ENCODE data around the gene MYL7.

The MYL7 gene

DNA sequence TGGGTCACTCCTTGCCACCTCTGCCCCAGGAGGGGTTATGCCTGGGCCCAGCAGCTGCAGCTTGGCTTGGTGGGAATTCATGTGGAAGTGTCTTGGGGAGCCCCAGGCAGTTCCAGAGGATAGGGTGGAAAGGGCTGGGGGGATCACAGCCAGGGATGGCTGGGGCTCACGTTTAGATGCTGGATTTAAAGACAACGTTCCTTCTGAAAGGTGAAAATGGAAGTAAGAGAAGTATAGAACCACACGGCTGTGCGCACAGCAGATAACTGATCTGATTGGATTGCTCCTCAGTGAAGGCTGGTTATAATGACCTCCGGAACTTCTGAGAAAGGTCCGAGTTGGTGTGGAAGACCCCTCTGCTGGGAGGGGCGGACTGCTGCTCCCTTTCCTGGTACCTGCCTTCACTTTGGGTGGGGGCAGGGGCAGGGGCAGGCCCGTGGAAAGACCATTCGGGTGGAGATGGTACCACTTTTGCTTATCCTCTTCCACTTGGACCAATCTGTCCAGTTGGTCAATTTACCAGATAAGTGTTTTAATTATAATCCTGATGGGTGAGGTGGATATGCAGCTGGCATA is 7.9 kb upstream of the MYL7 start:
- H3K27ac Mint-ChIP-seq, result no peak overlapping the region
- H3K4me1 Mint-ChIP-seq, result peaks cover 44% of the 10 kb centered on the region
- TF ChIP-seq, protein P1, sequence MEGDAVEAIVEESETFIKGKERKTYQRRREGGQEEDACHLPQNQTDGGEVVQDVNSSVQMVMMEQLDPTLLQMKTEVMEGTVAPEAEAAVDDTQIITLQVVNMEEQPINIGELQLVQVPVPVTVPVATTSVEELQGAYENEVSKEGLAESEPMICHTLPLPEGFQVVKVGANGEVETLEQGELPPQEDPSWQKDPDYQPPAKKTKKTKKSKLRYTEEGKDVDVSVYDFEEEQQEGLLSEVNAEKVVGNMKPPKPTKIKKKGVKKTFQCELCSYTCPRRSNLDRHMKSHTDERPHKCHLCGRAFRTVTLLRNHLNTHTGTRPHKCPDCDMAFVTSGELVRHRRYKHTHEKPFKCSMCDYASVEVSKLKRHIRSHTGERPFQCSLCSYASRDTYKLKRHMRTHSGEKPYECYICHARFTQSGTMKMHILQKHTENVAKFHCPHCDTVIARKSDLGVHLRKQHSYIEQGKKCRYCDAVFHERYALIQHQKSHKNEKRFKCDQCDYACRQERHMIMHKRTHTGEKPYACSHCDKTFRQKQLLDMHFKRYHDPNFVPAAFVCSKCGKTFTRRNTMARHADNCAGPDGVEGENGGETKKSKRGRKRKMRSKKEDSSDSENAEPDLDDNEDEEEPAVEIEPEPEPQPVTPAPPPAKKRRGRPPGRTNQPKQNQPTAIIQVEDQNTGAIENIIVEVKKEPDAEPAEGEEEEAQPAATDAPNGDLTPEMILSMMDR (IDR thresholded peaks at IDR 0.05), result no peak
- H3K9me3 Mint-ChIP-seq, result no peaks in the 10 kb centered on the region
- peaks cover 41% of the 10 kb centered on the region for H3K27me3 Mint-ChIP-seq (ENCODE audit: low read depth, poor library complexity)
- no peak overlapping the region for H3K4me3 Mint-ChIP-seq
- no peak for DNase-seq
- H3K36me3 Mint-ChIP-seq (ENCODE audit: low read depth), result no peaks in the 10 kb centered on the region

DNA sequence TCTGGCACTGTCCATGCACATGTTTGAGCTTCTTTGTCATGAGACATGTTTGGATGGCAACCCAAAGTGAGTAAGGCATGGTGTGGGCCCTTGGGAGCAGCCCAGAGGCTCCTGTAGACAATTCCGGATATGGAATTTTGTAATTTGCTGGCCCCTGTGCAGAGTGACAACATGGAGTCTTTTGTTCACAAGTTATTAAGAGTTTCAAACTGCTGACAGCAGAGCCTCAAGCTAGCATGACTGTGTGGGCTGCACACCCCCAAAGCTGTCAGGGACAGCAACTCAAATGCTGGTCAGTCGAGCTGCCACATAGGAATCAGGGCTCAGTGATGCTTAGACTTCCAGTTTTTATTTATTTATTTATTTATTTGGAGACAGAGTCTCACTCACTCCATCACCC is 7.0 kb upstream of the MYL7 start:
- H3K9me3 Mint-ChIP-seq, result no peaks in the 10 kb centered on the region
- DNase-seq, result no peak
- H3K4me3 Mint-ChIP-seq, result no peak overlapping the region
- TF ChIP-seq, protein P1 (IDR thresholded peaks at IDR 0.05), result no peak
- H3K27ac Mint-ChIP-seq, result no peak overlapping the region
- no peaks in the 10 kb centered on the region for H3K36me3 Mint-ChIP-seq (ENCODE audit: low read depth)
- peaks cover 50% of the 10 kb centered on the region for H3K27me3 Mint-ChIP-seq (ENCODE audit: low read depth, poor library complexity)
- H3K4me1 Mint-ChIP-seq, result peaks cover 44% of the 10 kb centered on the region

DNA sequence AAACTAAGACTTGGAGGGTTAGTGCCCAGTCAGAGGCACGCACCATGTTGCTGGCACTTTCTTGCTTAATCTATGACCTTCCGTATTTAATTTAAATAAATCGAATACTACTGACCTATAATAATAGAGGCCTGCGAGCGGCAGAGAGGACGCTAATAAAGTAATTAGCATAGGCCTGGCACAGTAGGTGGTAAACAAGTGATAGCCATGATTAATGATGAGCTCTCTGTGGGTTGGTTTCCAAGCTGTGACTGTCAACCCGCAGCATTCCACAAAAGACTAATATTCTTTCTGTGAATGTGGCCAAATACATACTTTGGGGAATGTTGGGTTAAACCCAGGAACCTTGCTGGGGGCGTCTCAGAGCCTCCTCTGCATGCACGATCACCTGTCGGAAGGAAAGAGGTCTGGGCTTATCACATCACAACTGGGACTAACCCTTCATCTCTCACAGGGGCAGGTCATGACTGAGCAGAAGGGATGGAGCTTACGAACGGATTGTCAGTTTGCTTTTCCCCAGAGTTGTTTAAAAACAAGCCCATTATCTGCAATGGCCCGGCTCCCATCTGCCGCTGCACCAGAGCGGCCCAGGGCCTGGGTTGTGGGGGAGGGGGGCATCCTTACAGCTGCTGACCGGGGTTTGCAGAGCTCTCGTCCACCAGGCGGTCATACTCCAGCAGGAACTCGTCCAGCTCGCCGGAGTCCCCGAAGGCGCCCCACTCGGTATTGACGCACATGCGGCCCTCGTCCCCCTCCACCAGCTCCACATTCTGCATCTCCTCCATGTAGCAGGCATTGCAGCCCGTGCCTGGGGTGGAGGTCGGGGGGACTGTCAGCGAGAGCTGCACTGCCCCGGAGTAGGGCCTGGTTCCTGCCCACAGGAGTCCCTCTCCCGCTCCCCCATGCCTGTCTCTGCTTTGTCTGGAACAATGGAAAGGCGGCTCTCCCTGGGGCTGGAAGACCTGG is 6.2 kb upstream of the MYL7 start:
- Mint-ChIP-seq H3K27ac (no peak overlapping the region), H3K4me3 (no peak overlapping the region), H3K27me3 (ENCODE audit: low read depth, poor library complexity) (peaks cover 52% of the 10 kb centered on the region), H3K36me3 (ENCODE audit: low read depth) (no peaks in the 10 kb centered on the region), H3K4me1 (peaks cover 44% of the 10 kb centered on the region), H3K9me3 (no peaks in the 10 kb centered on the region)
- TF ChIP-seq, protein P1 (IDR thresholded peaks at IDR 0.05), result no peak
- DNase-seq, result peak; percentile 30

DNA sequence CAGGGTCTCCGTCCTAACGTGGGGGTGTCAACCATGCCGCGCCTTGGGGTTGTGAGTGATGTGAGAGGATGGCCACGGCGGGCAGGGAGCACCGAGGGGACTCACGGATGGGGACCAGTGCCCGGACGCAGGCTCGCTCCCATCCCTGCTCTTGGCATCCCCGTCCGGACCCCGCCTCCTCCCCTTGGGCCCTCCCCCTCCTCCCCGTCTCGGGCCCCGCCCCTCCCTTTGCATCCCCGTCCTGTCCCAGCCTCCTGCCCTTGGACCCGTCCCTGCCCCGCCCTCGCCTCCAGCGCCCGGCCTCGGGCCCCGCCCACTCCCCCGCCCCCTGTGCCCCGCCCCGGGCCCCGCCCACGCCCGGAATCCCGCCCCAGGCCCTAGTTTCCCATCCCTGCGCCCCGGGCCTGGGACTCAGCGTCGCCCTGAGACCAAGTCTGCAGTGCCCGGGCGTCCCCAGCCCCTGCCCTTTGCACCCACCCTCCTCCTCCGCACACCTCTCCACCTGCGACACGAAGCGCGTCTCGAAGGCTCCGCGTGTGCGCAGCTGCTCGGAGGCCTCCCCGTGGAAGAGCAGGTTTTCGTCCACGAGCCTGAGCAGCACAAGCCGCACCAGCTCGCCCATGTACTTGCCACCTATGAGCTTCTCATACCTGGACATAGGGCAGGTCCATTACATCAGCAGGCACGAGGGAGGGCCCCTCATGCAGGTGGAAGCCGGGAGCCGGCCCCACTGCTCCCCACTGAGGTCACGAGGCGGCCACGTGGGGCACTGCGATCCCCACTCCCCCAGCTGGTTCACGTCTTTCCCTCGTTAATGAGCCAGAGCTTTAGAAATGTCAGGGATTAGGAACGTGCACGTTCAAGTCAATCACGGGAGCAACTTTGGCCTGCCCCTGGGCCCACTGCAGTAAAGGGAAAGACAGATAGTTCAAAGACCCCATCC is 5.1 kb upstream of the MYL7 start:
- peak; percentile 90 for DNase-seq
- Mint-ChIP-seq H3K4me1 (peaks cover 36% of the 10 kb centered on the region), H3K27ac (no peak overlapping the region), H3K4me3 (peak overlapping the region; percentile 62), H3K36me3 (ENCODE audit: low read depth) (no peaks in the 10 kb centered on the region), H3K27me3 (ENCODE audit: low read depth, poor library complexity) (peaks cover 56% of the 10 kb centered on the region), H3K9me3 (no peaks in the 10 kb centered on the region)
- TF ChIP-seq, protein P1 (IDR thresholded peaks at IDR 0.05), result no peak

DNA sequence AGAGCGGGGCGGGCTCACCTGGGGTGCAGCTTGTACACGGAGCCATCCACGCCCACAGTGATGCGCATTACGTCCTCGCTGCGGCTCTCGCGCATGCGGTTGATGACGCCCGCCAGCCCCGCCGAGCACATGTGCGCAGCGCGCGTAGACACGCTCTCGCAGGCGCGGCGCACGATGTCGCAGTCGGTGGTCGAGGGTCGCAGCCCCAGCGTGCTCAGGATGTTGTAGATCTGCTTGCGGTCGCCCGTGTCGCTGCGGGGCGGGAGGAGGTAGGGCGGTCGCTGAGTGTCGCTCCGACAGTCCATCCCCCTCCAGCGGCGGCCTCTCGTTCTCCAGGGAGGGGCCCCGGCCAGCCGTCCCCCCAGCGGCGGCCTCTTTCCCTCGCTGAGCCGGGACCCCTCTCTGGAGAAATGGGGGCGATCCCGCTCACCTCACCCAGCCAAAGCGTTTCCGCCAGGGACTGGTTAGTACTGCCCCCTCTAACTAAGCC is 4.4 kb upstream of the MYL7 start:
- Mint-ChIP-seq H3K36me3 (ENCODE audit: low read depth) (no peaks in the 10 kb centered on the region), H3K27ac (no peak overlapping the region), H3K9me3 (no peaks in the 10 kb centered on the region), H3K27me3 (ENCODE audit: low read depth, poor library complexity) (peaks cover 52% of the 10 kb centered on the region), H3K4me3 (peak overlapping the region; percentile 62), H3K4me1 (peaks cover 31% of the 10 kb centered on the region)
- TF ChIP-seq, protein P1 (IDR thresholded peaks at IDR 0.05), result no peak
- DNase-seq, result peak; percentile 51
